ENCODE results near the gene SH3PXD2B. TPM values are rescaled to one million over a fixed set of nuclear protein-coding genes. Genes with fewer than 3 reads are reported as not detected.

SH3PXD2B gene
- total and polyA plus RNA-seq, 2 of the 13 experiments (the other 11 are each of a cell fraction or from before 2014, with no cell fraction given): 3.4 to 4.6 TPM

GRCh38 chr5:172417130-172417841 lies 37.0 kb downstream of the SH3PXD2B start (continued):
- no peak for TF ChIP-seq CREB3 (CRISPR knock-in tag; IDR thresholded peaks at IDR 0.05)
- TF ChIP-seq, protein P1, sequence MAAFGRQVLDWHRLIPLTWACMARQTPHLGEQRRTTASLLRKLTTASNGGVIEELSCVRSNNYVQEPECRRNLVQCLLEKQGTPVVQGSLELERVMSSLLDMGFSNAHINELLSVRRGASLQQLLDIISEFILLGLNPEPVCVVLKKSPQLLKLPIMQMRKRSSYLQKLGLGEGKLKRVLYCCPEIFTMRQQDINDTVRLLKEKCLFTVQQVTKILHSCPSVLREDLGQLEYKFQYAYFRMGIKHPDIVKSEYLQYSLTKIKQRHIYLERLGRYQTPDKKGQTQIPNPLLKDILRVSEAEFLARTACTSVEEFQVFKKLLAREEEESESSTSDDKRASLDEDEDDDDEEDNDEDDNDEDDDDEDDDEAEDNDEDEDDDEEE (CRISPR knock-in tag; IDR thresholded peaks at IDR 0.05): no peak
- TF ChIP-seq ZBTB21 (CRISPR knock-in tag; IDR thresholded peaks at IDR 0.05): no peak
- TF ChIP-seq ARID2 (CRISPR knock-in tag; IDR thresholded peaks at IDR 0.05; ENCODE audit: borderline replicate concordance): no peak
- TF ChIP-seq, protein P2, sequence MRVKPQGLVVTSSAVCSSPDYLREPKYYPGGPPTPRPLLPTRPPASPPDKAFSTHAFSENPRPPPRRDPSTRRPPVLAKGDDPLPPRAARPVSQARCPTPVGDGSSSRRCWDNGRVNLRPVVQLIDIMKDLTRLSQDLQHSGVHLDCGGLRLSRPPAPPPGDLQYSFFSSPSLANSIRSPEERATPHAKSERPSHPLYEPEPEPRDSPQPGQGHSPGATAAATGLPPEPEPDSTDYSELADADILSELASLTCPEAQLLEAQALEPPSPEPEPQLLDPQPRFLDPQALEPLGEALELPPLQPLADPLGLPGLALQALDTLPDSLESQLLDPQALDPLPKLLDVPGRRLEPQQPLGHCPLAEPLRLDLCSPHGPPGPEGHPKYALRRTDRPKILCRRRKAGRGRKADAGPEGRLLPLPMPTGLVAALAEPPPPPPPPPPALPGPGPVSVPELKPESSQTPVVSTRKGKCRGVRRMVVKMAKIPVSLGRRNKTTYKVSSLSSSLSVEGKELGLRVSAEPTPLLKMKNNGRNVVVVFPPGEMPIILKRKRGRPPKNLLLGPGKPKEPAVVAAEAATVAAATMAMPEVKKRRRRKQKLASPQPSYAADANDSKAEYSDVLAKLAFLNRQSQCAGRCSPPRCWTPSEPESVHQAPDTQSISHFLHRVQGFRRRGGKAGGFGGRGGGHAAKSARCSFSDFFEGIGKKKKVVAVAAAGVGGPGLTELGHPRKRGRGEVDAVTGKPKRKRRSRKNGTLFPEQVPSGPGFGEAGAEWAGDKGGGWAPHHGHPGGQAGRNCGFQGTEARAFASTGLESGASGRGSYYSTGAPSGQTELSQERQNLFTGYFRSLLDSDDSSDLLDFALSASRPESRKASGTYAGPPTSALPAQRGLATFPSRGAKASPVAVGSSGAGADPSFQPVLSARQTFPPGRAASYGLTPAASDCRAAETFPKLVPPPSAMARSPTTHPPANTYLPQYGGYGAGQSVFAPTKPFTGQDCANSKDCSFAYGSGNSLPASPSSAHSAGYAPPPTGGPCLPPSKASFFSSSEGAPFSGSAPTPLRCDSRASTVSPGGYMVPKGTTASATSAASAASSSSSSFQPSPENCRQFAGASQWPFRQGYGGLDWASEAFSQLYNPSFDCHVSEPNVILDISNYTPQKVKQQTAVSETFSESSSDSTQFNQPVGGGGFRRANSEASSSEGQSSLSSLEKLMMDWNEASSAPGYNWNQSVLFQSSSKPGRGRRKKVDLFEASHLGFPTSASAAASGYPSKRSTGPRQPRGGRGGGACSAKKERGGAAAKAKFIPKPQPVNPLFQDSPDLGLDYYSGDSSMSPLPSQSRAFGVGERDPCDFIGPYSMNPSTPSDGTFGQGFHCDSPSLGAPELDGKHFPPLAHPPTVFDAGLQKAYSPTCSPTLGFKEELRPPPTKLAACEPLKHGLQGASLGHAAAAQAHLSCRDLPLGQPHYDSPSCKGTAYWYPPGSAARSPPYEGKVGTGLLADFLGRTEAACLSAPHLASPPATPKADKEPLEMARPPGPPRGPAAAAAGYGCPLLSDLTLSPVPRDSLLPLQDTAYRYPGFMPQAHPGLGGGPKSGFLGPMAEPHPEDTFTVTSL (CRISPR knock-in tag; IDR thresholded peaks at IDR 0.05; ENCODE audit: borderline replicate concordance): no peak
